OCI-LY3 (cell line): ENCODE data around the gene PASK.

Experiments
- EZH2phosphoT487 ChIP-seq: fragments of 200-600 bp; shearing (Covaris generic); IDR thresholded peaks from 2 replicates; pipeline ENCODE4 v1.6.1; 2018; ENCODE audit warnings: antibody characterized with exemption, mixed run types, low read depth
- TF ChIP-seq, protein P1 (sequence below): fragments of 200-600, 300-600 bp; sonication (generic); IDR thresholded peaks from 2 replicates; pipeline ENCODE4 v1.5.1; 2014; ENCODE audit warnings: antibody characterized with exemption, low read length, low read depth

DNA sequence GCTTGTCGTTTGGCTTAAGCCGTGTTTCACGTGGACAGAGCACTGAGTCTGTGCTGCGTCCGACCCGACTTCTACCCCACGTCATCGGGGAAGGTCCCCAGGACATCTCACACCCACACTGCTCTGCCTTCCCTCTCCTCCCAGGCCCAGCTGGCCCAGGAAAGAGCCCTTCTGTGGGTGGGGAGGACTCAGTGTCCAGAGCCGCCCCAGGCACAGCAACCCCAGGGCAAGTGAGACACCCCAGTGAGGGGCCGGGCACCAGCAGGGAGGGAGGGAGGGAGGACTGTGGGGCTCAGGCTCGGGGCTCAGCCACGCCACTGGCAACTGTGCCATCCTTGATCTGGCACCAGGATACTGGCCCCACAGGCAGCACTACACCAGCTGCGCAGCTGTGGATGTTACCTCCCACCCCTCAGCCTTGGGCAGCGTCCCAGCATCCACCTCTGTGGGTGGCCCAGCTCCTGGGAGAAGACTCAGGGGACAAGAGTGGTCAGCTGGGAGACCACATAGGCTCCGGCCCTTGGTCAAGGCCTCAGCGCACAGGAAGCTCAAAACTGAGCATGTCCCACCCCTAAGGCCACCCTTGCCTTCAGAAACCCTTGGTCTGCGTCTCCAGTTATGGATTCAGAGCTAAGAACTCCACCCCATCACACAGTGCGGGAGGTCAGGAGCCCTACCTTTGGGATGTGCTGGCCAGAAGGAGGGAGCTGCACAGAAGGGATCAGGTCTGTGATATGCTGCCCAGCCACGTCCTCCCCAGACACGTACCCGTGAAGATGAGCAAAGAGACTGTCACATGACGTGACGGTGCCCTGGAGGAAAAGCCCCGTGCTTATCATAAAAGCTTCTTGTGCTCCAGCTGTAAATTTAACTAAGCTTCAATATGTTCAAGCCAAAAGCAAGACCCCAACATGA, 11.7 kb downstream of the PASK start:
- TF ChIP-seq, protein P1, sequence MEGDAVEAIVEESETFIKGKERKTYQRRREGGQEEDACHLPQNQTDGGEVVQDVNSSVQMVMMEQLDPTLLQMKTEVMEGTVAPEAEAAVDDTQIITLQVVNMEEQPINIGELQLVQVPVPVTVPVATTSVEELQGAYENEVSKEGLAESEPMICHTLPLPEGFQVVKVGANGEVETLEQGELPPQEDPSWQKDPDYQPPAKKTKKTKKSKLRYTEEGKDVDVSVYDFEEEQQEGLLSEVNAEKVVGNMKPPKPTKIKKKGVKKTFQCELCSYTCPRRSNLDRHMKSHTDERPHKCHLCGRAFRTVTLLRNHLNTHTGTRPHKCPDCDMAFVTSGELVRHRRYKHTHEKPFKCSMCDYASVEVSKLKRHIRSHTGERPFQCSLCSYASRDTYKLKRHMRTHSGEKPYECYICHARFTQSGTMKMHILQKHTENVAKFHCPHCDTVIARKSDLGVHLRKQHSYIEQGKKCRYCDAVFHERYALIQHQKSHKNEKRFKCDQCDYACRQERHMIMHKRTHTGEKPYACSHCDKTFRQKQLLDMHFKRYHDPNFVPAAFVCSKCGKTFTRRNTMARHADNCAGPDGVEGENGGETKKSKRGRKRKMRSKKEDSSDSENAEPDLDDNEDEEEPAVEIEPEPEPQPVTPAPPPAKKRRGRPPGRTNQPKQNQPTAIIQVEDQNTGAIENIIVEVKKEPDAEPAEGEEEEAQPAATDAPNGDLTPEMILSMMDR, result no peak
- TF ChIP-seq EZH2phosphoT487, result no peak
